Fibroblast of skin of abdomen (primary cell): ENCODE measurements around the gene C19orf12. TPM values are rescaled to one million over a fixed set of nuclear protein-coding genes. Genes with fewer than 3 reads are reported as not detected.

Experiments
- DNase-seq: peaks from one replicate; pipeline ENCODE4 v3.0.0-alpha.2; 2013
- polyA plus RNA-seq, 2 experiments: library from polyadenylated mRNA; unstranded; fragments of 120-200 nt; gene quantifications; one replicate each; pipeline ENCODE4 v1.2.1, GENCODE V29; 2013; ENCODE audit not compliant: insufficient read length in 2 of 2

Gene C19orf12
- 24.8 TPM for polyA plus RNA-seq (2013, experiment 1 of 2; ENCODE audit: insufficient read length)
- 27.5 TPM for polyA plus RNA-seq (2013, experiment 2 of 2; ENCODE audit: insufficient read length)

DNA sequence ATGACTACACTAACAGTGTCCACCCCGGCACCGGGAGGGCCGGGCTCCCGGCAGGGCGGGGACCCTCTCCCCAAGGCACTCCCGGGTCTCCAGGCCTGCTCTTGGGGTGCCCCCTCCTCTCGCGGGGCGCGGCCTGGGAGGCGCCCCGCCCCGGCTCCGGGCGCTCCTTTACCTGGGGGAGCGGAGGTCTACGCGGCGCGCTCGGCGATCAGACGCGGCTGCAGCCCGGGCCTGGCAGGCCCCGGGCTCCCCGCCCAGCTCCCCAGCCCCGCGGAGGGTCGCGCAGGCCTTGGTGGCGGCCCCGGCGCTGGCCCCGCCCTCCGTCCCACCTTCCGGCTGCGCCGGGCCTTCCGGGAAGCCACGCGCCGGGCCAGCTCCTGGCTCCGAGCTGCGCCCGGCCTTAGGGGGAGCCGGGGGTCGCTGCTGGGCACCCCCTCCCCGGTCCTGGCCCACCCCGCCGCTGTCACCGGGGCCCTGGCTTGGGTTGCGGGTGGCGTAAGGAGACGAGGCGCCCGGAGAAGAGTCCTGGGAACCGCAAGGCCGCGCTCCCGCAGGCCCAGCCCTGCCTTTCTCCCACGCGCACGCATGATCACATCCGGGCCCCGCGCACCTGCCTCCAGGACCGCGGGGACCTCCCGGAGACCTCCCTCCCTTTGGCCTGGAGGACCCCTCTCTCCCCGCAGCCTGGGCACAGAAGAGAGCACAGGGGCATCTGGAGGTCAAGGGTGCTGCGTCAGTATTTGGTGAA is at the start of gene C19orf12:
C19orf12 (minus strand) TSS at position 309 of the 748 bp plus-strand sequence. CDS start 6,848 bp downstream, outside the sequence.
- DNase-seq, result peak; percentile 51

DNA sequence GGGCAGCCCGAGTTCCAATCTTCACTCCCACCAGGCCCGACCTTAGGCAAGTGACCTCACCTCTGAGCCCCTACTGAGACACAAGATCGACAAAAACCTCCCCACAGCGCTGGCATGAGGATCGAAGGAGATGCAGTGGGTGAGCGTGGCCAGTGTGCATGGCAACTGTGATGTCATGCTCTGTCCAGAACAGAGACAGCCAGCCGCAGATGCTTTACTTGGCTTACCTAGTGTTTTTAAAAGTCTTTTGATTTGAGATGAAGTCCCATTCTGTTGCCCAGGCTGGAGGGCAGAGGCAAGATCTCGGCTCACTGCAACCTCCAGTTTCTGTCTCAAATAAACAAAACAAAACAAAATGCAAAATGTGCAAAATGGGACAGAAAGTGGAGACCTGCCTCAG is 49.3 kb upstream of the C19orf12 start:
- no peak for DNase-seq

DNA sequence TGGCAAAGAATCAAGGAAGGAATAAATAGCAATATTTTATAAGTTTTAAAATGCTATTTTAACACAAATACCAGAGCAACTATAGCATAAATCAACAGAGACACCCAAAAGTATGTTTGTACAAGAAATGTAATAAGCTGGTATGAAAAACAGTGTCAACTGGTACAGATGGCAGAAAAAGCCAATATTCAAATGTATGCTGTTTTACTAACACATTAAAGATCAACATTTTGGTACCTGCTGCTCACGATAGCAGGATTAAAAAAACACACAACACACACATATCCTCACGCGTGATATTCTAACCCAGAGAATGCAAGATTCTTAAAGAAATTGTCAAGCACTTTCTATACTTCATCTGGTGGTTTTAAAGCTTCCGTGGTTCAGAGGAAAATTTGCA is 48.1 kb upstream of the C19orf12 start:
- no peak for DNase-seq

- no peak for DNase-seq
Observed at GRCh38 chr19:29761575-29762232, 46.6 kb upstream of the C19orf12 start.

DNA sequence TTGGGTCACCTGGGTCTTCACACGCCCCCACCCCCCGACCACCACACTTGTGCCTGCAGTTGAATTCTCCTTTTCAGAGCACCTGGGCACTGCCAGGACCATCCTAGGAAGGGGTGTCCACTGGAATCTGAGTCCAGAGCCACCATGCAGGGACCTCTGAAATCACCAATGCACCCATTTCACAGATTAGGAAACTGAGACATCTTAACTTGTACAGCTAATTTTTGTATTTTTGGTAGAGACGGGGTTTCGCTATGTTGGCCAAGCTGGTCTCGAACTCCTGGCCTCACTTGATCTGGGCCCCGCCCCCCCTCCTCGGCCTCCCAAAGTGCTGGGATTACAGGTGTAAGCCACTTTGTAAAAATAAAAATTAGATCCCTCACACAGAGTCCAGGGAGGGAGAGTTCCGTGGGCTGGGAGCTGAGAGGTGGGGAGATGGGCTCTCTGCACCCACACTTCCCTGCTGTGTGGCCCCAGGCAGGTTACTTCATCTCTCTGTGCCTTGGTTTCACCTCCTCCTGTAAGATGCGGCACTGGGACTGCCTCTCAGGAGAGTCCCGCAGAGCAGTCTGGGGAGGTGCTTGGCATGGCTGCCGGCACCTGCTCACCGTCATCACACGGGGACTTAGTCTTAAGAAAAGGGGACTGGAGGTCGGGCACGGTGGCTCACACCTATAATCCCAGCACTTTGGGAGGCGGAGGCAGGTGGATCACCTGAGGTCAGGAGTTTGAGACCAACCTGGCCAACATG is 45.9 kb upstream of the C19orf12 start:
- DNase-seq, result no peak

DNA sequence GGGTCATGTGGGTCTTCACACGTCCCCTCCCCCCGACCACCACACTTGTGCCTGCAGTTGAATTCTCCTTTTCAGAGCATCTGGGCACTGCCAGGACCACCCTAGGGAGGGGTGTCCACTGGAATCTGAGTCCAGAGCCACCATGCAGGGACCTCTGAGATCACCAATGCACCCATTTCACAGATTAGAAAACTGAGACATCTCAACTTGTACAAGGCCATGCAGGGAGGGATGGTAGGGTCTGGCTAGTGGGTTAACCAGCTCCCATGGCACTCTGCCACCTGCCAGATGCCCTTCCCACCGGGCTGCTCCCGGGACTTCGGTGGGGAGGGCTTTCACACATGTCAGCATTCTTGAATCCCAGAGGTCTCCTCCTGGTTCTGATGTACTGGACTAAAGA is 44.3 kb upstream of the C19orf12 start:
- no peak for DNase-seq

GRCh38 chr19:29758863-29759262 is 43.8 kb upstream of the C19orf12 start:
- DNase-seq, result no peak

DNA sequence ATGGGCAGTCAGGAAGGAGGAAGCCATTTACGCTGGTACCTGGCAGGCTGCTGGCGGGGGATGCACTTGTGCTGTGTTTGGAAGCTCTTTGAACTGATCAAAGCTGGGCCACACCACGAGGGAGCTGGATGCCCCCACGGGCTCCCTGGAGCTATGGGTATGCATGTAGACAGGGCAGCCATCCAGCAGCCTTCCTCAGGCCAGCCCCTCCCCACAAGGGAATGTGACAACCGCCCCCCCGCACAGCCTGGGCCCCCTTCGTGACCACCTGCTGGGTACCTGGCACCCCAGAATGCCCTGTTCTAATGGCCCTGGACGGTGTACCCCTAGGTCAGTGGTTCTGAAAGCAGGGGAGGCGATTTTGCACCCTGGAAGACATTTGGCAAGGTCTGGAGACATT is 42.5 kb upstream of the C19orf12 start:
- no peak for DNase-seq

DNA sequence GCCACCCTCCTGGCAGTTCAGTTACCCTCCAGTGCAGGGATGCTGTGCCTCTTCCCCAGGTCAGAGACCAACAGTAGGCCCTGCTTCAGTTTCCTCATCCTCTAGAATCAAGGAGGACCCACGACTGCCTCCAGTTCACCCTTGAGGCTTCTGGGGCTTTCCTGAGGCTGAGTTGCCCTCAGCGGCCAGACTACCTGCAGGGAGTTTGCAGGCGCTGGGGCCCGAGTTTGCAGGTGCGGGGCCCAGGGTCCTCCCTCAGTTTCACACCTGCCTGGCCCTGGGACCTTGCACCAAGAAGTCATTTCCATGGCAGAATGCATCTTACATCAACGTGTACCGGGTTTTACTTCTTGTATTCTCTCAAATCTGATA is 38.9 kb upstream of the C19orf12 start:
- DNase-seq, result no peak

DNA sequence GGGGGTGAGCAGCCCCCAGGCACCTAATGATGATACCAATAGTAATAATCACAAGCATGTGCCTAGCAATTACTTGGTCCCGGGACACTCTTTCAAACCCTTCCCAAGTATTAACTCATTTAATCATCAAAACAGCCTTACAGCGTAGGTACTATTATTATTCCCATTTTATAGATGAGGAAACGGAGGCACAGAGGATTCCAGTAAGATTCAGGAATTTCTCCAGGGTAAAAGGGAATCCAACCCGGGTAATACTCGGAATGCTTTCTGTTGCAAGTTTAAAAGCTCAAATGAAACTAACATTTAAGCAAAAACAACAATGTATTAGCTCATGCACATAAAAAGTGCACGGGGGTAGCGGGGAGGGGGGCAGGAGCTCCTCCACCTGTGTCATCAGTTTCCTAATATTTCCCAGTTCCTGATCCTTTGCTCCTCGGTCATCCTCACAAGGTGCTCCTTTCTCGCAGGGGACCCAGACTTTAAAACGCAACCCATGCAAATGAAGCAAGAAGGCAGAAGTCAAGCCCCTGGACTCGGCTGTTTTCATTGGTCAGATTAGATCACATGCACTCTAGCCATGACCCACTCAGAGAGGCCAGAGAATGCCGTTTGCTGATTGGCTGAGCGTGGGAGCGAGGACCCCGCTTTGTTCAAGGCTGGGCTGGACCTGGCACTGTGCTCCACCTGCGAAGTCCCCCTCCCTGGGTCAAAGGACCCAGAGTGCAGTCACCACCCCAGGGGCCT is 38.3 kb upstream of the C19orf12 start:
- DNase-seq, result no peak

DNA sequence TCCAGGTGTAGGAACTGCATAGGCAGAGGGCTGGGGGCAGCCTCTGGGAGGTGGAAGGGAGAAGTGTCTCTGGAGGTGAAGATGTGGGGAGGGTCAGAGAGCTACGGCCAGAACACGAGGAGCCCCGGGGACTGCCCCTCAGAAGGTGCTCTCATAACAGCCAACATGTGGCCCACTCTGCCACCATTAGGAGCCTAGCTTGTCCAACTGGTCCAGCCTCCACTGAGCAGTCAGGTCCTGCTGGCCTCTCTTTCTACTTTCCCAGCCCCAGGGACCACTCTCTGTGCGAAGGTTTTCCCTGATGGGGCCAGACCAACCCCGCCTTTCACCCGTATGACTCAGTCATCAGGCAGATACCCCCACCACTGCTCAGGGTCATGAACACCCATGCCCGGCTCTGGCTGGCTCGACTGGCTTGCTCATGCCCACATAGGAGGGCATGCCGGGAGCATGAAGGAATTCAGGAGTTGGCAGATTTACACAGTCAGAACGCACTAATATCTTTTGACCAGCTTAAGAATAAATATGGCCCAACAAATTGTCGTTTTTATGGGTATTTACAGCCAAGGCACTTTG is 37.5 kb upstream of the C19orf12 start:
- no peak for DNase-seq

GRCh38 chr19:29751932-29752331 is 36.9 kb upstream of the C19orf12 start:
- DNase-seq, result no peak

GRCh38 chr19:29750001-29750400 is 34.9 kb upstream of the C19orf12 start:
- no peak for DNase-seq

DNA sequence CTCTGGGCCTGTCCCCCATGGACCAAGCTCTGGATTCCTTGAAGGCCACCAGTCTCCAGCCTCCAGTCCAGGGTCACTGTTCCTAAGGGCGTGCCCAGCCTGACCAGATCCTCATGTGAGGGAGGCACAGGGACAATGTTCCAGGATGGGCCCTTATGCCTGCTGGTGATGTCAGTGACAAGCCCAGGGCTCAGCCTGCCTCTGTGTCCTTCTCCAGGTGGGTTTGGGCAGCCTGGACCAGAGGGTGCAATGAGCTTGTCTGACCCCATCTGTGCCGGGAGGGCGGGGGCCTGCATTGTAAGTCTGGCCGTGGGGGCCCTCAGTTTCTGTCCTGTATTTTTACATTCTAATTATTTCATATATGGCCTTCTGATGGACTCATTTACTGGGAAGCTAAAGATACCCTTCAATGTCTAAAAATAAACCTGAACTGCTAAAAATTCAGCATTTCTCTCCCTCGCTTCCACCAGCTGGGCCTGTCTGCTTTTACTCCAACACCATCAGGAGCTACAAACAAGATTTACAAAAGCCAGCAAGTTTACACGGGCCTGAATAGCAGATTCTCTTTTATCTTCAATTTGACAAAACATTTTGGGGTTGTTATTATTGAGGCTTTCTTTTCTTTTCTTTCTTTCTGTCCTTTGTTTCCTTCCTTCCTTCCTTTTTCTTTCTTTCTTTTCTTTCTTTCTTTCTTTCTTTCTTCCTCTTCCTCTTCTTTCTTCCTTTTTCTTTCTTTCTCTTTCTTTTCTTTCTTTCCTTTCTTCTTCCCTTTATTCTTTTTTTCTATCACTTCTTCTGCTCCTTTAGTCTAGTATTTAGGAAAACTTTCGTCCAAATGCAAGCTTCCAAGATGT is 34.2 kb upstream of the C19orf12 start:
- no peak for DNase-seq

- DNase-seq, result no peak
Observed at GRCh38 chr19:29745253-29745652, 30.2 kb upstream of the C19orf12 start.

DNA sequence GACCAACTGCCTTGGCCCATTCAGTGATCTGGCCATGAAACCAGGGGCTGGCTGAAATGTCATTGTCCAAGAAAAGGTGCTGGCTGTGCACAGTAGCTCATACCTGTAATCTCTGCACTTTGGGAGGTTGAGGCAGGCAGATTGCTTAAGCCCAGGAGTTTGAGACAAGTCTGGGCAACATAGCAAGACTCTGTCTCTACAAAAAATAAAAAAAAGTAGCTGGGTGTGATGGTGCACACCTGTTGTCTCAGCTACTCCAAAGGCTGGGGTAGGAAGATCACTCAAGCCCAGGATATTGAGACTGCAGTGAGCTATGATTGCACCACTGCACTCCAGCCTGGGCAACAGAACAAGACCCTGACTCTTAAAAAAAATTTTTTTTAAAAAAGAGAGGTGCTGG is 28.6 kb upstream of the C19orf12 start:
- no peak for DNase-seq

DNA sequence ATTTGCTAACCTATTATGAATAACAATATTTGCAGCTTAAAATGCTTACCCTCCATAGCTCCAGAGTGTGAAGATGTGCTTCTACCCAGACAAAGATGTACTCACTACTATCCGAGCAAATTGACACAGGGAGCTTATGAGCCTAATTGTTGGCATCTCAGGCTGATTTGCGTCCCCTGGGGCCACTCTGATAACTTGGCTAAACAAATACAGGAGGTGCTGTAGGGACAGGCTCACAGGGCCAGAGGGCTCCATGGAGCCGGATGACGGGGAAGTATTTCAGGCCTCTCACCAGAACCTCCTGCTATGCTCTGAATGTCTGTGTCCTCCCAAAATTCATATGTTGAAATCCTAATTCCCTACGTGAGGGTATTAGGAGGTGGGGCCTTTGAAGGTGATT is 26.7 kb upstream of the C19orf12 start:
- DNase-seq, result no peak

- no peak for DNase-seq
Observed at GRCh38 chr19:29741226-29741625, 26.2 kb upstream of the C19orf12 start.

GRCh38 chr19:29737461-29738000 is 22.5 kb upstream of the C19orf12 start:
- no peak for DNase-seq

DNA sequence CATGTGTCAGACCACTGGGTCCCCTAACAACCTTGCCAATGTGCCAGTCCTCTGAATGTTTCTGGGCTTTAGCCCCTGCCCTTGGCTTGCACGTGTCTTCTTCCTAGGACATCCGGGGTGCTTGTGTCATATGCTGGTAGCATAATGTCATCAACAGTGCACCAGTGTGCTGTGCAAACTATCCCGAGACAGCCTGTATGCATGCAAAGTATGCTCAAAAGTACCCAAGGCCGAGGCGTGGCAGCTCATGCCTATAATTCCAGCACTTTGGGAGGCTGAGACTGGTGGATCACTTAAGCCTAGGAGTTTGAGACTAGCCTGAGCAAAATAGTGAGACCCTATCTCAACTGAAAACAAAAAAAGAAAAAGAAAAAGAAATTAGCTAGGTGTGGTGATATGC is 20.8 kb upstream of the C19orf12 start:
- no peak for DNase-seq

DNA sequence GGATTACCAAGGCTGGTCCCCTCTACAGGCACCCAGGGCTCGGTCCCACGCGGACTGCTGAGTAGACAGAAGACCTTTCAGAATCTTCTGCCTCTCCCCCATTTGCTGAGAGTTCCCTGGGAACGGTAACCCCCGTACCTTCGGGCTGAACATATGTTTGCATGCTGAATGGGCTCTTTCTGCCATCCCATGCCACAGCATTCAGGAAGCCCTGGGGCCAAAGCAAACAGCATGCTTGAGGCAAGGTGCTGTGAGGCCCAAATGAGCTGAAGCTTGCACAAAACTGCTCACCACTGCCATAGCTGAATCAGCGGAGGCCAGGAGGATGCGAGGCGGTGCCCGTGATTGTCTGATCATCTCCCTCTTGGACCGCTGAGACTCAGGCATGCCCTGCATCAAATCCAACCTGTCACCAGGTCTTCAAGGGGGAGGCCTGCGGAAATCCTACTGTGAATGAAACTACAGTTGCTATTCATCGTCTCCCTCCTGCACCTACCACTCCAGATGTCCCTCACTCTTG is 16.3 kb upstream of the C19orf12 start:
- DNase-seq, result no peak
